Activated CD4-positive, alpha-beta T cell treated with anti-CD3 and anti-CD28 coated beads for 4 hours (primary cell): ENCODE data around the gene ACOXL.

Experiments used
- DNase-seq, 2 donors: peaks; one replicate each; pipeline ENCODE4 v3.0.0-alpha.2; 2020

Gene ACOXL

DNA sequence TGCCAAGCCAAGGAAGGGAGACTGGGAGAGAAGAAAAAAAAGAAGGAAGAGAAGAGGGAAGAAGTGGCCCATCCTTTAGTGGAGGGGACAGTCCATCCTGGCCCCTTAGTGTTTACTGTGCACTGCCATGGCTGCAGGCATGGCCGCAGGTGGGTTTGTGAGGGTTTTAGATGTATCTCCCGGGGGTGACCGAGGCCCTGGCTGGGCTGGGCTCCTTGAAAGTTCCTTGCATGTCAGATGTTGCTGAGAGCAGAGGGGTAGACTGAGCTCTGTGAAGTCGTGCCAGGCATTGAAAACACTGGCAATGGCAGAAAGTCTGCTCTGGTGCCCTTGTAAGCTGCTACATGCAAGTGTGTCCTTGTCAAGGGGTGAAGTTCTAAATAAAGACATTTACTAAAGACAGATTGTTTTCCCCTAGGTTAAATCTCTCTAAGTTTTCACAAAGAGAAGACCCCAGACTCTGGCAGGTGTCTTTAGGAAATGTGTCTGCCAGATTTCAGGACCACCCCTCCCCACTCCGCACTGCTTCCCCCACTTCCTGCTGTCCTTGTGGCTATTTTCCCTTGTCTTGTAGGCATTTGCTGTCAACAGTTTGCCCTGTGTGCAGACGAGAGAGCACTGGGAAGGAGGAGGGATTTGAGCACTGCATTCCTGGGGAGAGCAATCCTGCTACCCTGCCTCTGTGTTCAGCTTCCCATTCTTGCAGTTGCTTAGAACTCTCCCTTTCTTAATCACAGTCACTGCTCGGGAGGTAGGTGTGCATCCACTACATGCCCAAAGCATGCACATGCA is 68.4 kb downstream of the ACOXL start:
- DNase-seq, result no peak

DNA sequence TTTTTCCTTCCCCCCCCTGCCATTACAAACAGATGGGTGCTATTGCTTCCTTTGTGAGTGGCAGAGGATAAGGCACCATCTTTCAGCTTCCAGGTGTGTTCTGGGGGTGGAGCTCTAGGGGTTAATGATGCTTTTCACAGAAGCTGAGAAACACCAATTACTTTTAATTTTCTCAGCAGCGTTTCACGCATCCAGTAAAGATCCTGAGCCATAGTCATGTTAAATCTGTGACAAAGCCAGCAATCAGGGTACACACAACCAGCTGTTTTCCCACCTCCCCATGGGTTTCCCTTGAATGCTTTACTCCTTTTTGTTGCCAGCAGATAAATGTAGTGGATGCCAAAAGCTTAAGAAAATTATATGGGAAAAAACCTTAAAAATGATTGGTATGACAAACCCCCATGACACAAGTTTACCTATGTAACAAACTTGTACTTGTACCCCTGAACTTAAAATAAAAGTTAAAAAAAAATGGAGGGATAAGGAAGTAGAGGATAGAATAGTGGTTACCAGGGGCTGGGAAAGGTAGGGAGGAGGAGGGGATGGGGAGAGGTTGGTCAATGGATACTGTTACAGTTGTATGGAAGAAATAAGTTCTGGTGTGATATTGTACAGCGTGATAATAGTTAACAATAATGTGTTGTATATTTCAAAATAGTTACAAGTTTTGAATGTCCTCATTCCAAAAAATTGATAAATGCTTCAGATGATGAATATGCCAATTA is 70.0 kb downstream of the ACOXL start:
- no peak for DNase-seq

DNA sequence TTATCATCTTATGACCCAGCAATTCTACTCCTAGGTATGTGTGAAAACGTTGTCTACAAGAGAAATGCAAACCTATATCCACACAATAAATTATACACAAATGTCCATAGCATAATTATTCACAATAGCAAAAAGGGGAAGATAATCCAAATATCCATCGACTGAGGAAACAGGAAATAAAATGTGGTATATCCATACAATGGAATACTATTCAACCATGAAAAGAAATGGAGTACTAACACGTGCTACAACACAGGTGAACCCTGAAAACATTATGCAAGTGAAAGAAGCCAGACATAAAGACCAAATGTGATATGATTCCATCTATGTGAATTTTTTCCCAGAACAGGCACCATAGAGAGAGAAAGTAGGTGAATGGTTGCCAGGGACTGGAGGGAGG is 72.1 kb downstream of the ACOXL start:
- no peak for DNase-seq

DNA sequence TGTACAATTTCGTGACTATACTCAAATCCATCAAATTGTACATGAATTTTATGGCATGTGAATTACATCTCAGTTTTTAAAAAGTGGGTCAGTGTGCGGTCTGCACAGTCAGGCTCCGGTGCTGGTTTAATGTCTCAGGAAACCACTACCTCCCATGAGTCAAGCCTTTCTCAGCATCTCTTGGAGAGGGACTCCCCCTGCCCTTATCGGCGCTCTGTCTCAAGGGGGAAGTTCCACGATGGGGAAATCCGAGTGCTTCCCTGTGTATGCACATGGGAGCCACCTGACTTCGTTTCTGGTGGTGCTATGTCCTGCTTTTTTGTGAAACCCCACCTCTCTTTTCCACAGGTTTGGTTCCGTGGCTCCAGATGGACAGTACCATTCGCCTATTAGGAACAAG is 72.5 kb downstream of the ACOXL start:
- DNase-seq, result peak; percentile 35 to 46

DNA sequence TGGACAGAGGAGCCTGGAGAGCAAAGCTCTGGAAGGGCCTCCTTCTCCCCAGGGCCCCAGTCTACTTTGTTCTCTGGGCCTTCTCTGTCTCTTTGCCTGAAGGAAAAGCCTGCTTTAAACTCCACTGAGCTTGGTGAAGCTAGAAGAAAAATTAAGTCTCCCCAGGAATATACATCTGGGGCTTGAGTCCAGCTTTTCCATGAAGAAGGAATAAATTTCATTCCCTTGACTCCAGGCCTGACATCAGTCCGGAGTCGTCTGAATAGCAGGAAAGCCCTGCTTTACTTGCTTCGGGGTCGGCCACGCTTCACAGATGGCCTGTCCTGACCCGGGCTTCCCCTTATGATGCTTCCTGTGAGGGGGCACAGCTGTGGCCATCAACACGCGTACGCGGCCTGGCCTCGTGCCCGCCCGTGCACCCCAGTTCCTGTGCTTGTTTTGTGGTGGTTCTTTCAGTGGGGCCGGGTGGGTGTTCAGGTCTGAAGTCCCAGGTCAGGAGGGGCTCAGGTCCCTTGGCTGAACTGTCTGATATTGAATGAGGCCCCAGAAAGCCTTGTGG is 73.6 kb downstream of the ACOXL start:
- no peak for DNase-seq

DNA sequence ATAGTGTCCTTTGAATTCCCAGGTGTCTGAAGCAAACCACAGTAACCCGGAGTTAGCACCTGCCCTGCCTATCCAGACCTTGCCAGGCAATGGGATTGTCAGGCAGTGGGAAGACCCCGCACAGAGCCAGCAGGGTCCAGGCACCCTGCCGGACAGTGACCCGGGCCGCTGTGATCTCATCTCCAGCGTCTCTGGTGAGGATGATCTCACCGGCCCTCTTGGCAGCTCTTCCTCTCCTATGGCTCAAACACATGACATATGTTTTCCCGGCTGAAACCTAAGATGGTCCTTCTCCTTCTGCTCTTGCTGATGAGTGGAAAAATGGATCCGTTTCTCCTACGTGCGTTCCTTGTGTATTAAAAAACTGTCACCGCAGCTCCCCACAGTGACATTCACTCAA is 75.1 kb downstream of the ACOXL start:
- DNase-seq, result no peak

DNA sequence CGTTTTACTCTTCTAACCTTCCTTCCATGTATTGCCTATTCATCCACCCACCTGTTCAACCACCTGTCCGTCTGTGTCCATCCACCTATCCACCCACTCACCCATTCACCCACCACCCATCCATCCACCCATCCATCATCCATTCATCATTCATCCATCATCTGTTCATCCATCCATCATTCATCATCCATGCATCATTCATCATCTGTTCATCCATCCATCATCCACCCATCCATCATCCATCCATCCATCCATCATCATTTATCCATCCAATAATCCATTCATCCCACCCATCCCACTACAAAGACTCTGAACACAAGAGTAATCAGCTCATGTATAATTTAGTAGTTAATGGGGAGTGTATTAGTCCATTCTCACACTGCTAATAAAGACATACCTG is 78.0 kb downstream of the ACOXL start:
- DNase-seq, result no peak

DNA sequence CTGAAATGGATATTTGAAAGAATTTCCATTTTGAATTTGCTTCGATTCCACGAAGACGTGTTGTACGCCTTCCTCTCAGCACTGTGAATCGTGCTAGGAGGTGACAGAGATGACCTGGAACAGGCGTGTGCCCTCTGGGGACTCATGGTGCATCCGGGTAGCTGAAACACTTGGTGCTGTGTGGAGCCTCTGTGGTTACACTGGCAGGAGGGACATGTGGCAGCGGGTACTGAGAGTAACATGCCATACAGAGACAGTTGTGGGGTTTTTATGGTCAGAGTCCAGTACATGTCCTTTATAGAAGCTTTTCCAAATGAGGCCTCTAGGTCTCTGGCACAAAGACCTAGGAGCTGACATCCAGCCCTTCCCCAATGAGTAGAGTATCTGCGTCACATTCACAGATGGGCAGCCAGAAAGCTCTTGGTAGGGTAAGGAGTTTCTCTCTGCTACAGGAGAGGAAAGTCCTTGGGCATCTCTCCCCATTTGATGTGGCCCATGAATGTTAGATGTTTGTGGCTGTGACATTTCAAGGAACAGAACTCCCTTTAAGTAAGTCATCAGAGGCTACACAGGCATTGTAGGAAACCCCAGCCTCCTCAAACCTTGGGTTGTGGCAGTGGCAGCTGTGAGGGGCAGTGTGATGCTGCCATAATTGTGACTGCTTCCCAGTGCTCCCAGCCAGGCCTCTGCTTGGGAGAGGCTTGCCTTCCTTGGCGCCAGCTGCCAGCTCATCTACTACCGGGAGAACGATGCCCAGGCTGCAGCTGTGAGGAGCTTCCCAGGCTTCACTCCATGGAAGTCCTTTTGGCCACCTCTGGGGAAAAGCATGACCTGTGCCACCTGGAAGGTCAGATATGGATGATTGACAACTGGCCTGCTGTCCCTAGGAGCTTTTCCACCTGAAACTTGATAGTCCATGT is 80.6 kb downstream of the ACOXL start:
- DNase-seq, result no peak

DNA sequence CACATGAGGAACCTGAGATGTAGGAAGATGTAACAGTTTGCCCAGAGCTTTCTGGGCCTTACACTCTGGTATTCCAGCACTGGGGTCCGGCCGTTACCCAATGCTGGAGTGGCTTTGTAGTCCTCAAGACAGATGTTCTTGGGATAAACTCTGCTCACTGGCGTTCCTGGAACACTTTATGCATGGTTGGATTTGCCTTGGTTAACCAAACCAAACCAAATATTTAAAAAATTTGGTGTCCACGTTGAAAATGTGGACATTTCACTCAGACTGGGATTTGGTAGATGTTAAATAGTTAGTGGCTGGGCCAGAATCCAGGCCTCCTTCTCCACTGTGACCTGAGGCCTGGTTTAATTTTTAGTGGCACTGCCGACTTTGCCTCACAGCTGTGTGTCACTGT is 81.5 kb downstream of the ACOXL start:
- no peak for DNase-seq

DNA sequence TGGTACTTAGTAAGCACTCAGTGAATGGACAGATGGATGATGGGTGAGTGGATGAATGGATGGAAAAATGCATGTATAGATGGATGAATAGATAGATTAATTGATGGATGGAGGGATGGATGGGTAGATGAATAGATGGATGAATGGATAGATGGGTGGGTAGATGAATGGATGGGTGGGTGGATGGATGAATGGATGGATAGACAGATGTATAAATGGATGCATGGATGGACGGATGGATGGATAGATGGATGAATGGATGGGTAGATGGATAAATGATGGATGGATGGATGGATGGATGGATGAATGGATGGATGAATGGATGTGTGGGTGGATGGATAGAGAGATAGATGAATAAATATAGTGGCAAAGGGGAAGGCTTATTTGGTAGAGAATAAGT is 83.6 kb downstream of the ACOXL start:
- DNase-seq, result no peak

DNA sequence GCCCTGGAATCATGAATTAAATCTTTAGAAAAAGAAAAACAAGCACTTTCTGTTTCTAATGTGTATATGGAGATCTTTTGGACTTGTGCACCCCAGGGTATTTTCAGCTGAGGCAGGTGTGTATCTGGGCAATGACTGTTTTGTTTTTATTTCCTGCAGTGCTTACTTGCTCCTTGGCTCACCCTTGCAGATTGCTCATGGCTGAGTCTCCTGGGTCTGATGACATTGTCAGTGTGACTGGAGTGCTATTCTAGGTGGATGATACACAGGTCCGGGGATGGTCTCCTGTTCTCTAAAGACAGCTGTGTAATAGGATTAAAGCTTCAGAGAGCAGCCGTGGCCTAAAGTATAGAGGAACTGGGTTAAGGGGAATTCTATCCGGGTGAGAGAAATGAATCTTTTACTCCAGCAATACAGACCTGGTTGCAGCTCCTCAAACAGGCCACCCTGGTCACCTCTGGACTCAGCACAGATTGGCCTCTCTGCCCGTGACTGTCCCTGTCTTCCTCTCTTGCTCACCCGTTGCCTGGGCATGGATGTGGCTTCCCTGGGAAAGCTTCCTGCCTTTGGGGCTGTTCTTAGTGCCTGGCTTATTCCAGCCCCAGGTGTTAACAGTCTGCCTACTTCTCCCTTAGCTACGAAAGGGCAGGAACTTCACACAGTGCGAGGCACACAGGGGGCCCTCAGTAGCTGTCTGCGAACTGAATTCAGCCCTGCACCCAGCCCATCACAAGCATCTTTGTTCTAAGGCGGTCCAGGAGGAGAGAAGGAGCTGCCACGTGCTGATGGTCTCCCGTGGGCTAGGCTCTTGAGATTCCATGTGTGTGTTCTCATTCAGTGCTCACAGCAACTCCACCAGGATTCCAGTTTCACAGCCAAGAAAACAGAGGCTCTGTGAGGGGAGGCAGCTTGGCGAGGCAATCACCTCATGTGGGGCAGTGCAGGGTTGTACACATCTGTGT is 84.3 kb downstream of the ACOXL start:
- DNase-seq, result no peak

DNA sequence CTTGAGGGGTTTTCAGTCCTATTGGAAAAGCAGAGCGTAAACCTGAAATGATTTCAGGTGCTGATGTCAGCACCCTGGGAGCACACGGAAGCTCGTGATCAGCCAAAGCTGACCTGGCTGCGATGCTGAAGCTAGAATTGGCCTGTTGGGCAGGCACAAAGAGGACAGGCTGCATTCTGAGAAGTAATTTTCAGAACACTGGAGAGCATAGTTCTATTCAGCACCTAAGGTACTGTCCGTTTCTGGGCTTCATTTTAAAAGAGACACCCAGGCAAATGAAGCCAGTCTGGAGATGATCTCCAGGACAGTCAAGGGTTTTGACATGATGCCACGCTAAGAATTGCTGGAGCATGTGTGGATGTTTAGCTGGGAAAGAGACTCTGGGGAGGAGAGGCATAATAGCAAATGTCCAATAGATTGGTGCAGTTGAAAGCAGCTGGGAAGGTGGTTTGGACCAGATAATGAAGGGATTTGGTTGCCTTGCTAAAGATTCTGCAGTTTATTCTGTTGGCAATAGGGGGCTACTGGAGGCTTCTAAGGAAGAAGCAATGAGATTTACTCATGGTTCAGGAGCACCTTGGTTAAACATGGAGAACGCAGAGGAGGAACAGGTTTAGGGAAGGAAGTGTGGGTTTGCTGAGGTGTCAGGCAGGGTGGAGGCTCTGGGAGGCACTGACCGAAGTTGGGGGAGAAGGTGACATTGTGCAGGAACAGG is 86.6 kb downstream of the ACOXL start:
- no peak for DNase-seq

DNA sequence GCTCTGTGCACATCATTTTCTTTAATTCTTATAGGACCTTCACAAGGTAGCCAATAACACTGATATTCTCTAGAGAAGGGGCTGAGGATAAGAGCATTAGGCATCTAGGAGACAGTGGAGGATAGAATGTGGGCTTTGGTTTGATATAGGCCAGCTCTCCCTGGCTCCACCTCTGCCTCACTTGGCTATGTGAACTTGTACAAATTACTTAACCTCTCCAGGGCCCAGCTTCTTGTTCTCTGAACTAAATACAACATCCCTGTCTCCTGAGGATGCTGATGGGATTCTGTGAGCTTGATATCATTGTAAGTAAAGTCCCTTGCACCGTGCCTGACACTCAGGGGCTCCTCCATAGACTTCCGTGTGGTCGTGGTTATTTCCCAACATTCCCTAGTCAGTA is 87.3 kb downstream of the ACOXL start:
- no peak for DNase-seq

DNA sequence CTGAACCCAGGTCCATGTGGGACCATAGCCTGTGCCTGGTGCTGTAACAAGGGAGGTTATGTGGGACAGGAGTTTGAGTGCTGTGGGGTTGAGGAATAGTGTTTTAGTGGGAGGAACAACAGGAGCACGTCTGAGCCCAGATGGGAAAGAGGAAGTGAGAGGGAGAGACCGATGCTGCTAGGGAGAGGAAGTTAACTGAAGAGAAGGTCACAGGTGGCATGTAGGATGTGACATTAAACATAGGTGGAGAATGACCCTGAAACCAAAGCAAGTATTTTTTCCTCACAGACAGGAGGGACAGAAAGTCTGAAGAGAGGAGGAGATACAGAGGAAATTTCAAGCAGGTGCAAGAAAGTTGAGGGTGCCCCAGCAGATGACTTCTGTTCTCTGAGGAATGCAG is 87.8 kb downstream of the ACOXL start:
- no peak for DNase-seq

DNA sequence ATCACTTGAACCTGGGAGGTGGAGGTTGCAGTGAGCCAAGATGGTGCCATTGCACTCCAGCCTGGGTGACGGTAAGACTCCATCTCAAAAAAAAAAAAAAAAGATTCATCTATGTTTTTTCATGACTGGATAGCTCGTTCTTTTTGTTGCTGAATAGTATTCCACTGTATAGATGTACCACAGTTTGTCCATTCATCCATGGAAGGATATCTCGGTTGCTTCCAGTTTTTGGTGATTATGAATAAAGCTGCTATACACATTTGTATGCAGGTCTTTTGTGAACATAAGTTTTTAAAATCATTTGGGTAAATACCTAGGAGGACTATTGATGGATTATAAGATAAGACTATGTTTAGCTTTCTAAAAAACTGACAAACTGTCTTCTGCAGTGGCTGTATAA is 90.8 kb downstream of the ACOXL start:
- DNase-seq, result no peak

DNA sequence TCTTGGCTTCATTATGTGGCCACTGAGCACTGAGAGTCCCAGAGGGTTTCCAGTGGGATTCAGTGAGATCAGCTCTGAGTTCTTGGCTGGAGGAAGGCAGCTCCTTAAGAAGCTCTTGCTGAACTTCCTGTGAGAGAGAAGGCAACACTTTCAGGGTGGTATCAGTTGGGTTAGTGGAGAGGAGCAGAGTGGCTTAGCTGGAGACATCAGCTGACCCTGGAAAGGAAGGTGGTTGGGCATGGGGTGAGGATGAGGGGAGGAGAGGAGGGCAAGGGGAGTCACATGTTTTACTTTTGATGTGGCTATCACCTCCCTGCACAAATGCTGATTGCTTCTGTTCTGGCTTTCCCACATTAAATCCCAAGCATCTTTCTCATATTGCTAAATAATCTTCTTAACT is 95.1 kb downstream of the ACOXL start:
- DNase-seq, result no peak

DNA sequence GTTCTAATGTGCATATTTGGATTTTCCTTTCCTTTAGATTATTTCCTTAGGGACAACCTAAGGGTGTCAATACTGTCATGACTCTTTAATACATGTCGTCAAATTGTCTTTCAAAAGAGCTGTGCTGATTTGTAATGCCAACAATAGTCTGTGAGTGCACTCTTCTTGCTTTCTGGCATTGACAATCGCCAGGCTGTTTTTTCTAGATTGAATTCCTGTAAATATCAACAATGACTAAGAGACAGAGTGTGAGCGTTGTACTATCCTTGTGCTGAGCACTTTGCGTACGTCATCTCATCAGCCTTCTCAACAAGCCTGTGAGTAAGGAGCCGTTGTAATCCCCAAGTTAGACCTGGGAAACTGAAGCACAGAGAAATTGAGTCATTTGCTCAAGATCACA is 96.0 kb downstream of the ACOXL start:
- DNase-seq, result no peak

DNA sequence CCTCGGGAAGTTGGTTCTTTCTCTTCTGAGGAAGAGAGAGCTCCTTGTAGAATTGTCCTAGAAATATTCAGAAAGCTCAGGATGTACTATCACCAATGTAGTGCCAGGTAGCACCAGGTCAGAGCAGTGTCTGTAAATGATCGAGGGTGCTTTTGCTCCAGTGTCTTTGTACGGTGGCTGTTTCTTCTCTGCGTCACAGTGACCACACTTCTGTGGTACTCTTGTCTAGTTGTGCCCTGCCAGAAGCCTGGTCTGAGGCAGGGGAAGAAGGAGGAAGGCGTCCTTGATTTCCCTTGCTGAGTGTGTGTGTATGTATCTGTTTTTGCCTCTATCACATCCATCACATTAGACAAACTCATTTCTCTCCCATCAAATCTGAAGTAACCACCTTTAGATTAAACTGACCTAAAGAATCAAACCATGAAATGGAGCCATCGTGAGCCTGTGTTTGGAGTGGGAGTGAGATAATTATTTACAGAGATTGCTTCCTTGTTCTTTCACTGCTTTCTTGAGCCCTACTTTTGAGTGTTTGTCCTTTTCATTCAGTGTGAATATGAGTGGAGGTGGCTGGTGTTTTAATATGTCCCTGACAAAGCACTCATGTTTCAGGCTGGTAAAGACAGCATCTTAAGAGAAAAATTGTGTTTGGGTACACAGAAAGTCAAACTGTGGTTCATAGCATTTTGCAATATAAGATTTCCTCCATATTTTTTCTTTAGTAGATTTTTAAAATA is 97.2 kb downstream of the ACOXL start:
- no peak for DNase-seq

DNA sequence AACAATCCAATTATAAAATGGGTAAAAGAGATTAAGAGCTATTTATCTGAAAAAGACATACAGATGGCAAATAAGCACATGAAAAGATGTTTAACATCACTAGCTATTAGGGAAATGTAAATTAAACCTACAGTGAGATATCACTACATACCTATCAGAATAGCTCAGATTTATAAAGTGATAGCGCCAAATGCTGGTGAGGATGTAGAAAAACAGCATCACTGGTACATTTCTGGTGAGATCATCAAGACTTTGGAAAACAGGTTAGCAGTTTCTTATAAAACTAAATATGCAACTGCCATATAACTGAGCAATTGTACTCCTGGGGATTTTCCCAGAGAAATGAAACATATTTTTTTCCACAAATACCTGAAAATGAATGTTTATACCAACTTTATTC is 100.4 kb downstream of the ACOXL start:
- DNase-seq, result no peak

DNA sequence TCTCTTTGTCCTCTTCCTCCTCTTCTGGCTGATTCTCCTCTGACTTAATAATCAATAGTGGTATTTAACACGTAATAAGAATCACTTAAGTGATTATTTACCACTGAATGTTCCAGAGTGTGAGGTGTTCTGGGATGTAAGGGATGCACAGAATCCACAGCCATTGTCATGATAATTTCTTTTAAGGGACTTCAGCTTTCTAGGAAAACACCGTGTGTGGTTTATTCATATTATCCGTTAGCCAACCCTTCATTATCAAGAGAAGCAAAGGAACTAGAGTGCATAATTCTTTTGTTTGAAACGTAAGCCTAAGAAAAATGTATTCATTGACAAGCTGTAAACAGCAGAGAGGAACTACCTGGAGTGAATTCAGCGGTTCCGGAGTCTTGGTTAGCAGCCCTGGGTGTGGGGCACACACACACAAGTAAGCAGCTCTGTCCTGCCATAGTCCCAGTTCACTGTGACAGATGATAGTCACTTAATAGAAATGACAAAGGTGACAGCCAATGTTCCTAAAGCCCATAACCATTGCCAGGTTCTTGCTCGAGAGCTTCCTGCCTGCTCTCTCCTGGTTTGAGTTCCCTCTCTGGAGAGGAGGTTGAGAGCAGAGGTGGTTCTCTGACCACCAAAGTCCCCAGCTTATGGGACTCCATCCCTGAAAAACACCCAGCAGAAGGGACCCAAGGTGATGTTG is 101.9 kb downstream of the ACOXL start:
- no peak for DNase-seq
